ENCODE data around the gene RDX. TPM values are rescaled to one million over a fixed set of nuclear protein-coding genes. Genes with fewer than 3 reads are reported as not detected.

The RDX gene
- total and polyA plus RNA-seq, 2 of the 4 experiments (the other 2 are of a cell fraction), result 61.1 to 72.4 TPM

- no peak overlapping the region for H2AFZ ChIP-seq (replicated peaks; ENCODE audit: low read length, poor library complexity)
- no peak overlapping the region for H2BK120ac ChIP-seq (ENCODE audit: low read depth, low read length)
- peaks cover 5% of the 10 kb centered on the region for H3K4me1 ChIP-seq (ENCODE audit: control insufficient read depth, insufficient read depth, low read length)
- H4K20me1 ChIP-seq (ENCODE audit: insufficient read depth, low read length), result no peaks in the 10 kb centered on the region
- in situ Hi-C loops (cut with MboI; ENCODE audit: low sequenced_read_pairs) (loop anchor here (25.0 kb wide), 1 partner anchor 223 kb away; no protein-coding TSS in a partner anchor), intact Hi-C loops (cut with micrococcal nuclease) (no loop called here), dilution Hi-C loops (cut with HindIII; ENCODE audit: low sequenced_read_pairs, unreplicated experiment) (no loop called here)
- H3K79me1 ChIP-seq (ENCODE audit: low read depth in 1 of 2, low read length in 2 of 2), result no peaks in the 10 kb centered on the region
- H3K23ac ChIP-seq (ENCODE audit: low read depth, low read length), result no peak overlapping the region
- no peak overlapping the region for H3K4me3 ChIP-seq (ENCODE audit: insufficient read depth, low read depth, low read length)
- H3K9ac ChIP-seq (ENCODE audit: low read depth, low read length), result no peak overlapping the region
- CTCF ChIA-PET, result no interaction called here
- no peak overlapping the region for H3K4me2 ChIP-seq (ENCODE audit: low read depth, low read length)
- peaks cover 4% of the 10 kb centered on the region; the same call in 1 of the 2 replicates for H3K9me1 ChIP-seq (ENCODE audit: insufficient read depth, low read length)
- no peak overlapping the region for H3K27ac ChIP-seq (ENCODE audit: insufficient read depth, low read length)
- H2AK5ac ChIP-seq (ENCODE audit: low read depth, low read length), result no peak overlapping the region
- H2BK5ac ChIP-seq (ENCODE audit: low read depth, low read length, poor library complexity, severe bottlenecking), result no peak overlapping the region
- no TSS peak for BruUV-seq (replicated peaks)
- ATAC-seq (ENCODE audit: low read depth), result no peak
- no peaks in the 10 kb centered on the region for H3K9me3 ChIP-seq (ENCODE audit: control insufficient read depth, insufficient read depth, low read length)
- no peak overlapping the region for H3K4ac ChIP-seq (ENCODE audit: low read depth, low read length)
- no peaks in the 10 kb centered on the region for H3K27me3 ChIP-seq (ENCODE audit: control insufficient read depth, insufficient read depth, low read length)
- no peak overlapping the region for H4K91ac ChIP-seq (ENCODE audit: insufficient read depth, low read depth, low read length)
- no peak overlapping the region for H2AK9ac ChIP-seq (replicated peaks; ENCODE audit: low read depth, low read length, poor library complexity)
- no peak overlapping the region for H2BK20ac ChIP-seq (ENCODE audit: low read depth, low read length)
- TF ChIP-seq SMC3 (IDR thresholded peaks at IDR 0.05; ENCODE audit: low read depth, low read length) (no peak), CEBPB (IDR thresholded peaks at IDR 0.05; ENCODE audit: low read depth, low read length) (no peak), BHLHE40 (IDR thresholded peaks at IDR 0.05; ENCODE audit: low read depth, low read length) (no peak), RFX5 (IDR thresholded peaks at IDR 0.05; ENCODE audit: low read depth, low read length) (no peak), MAZ (IDR thresholded peaks at IDR 0.05; ENCODE audit: borderline replicate concordance, low read depth, low read length) (no peak), CTCF (conservative IDR thresholded peaks at IDR 0.05; ENCODE audit: low read depth, low read length) (no peak), NFE2L2 (IDR thresholded peaks at IDR 0.05; ENCODE audit: low read depth, low read length) (no peak), RAD21 (IDR thresholded peaks at IDR 0.05; ENCODE audit: low read length) (no peak), MXI1 (IDR thresholded peaks at IDR 0.05; ENCODE audit: borderline replicate concordance, low read depth, low read length) (no peak)
- no peak overlapping the region for H4K8ac ChIP-seq (ENCODE audit: low read depth in 2 of 2, low read length in 2 of 2)
- DNase-seq, result no peak
- no peak overlapping the region for H4K5ac ChIP-seq (ENCODE audit: low read depth, low read length)
- H3K36me3 ChIP-seq (ENCODE audit: control insufficient read depth, insufficient read depth, low read length), result no peaks in the 10 kb centered on the region
- POLR2A ChIA-PET (ENCODE audit: unreplicated experiment), result no interaction called here
- no peak overlapping the region for H2BK15ac ChIP-seq (ENCODE audit: low read depth, low read length)
- 40% methylated on average over 3 of the region's 7 CpGs; no CpG with 5 or more reads in 1 of the 2 experiments for WGBS, 2 experiments (ENCODE audit: extremely low coverage in 2 of 2, insufficient read length in 1 of 2)
- no peak overlapping the region for H3K14ac ChIP-seq (replicated peaks; ENCODE audit: low read depth, low read length)
- no peak overlapping the region for H3K18ac ChIP-seq (ENCODE audit: low read depth, low read length)
- H3K56ac ChIP-seq (ENCODE audit: extremely low read depth, insufficient read depth, low read length), result no peak overlapping the region
Measured at GRCh38 chr11:110185599-110185998, 110.8 kb downstream of the RDX start.
